IPS-15b (cell line): Measurements from ENCODE around the gene PRKN.

Source experiments
- H3K27me3 ChIP-seq: one replicate; pipeline ENCODE4 v1.6.1; 2013; ENCODE audit warnings: low read length; ENCODE audit not compliant: control insufficient read depth, insufficient read depth
- H3K36me3 ChIP-seq: one replicate; pipeline ENCODE4 v1.6.1; 2013; ENCODE audit warnings: low read length; ENCODE audit not compliant: control insufficient read depth, insufficient read depth
- H3K4me1 ChIP-seq: one replicate; pipeline ENCODE4 v1.6.1; 2013; ENCODE audit warnings: mild to moderate bottlenecking, low read length; ENCODE audit not compliant: control insufficient read depth, insufficient read depth
- H3K4me3 ChIP-seq: one replicate; pipeline ENCODE4 v1.5.1; 2013; ENCODE audit warnings: low read depth, low read length
- H3K9ac ChIP-seq: one replicate; pipeline ENCODE4 v1.6.1; 2013; ENCODE audit warnings: low read depth, mild to moderate bottlenecking, low read length
- H3K9me3 ChIP-seq: one replicate; pipeline ENCODE4 v1.6.1; 2013; ENCODE audit warnings: mild to moderate bottlenecking, low read length; ENCODE audit not compliant: control insufficient read depth, insufficient read depth

Gene PRKN

GRCh38 chr6:161436106-161436876 is 1291.3 kb downstream of the PRKN start:
- no peaks in the 10 kb centered on the region for H3K36me3 ChIP-seq
- no peaks in the 10 kb centered on the region for H3K9me3 ChIP-seq
- no peaks in the 10 kb centered on the region for H3K27me3 ChIP-seq
- no peak overlapping the region for H3K9ac ChIP-seq
- no peaks in the 10 kb centered on the region for H3K4me1 ChIP-seq
- H3K4me3 ChIP-seq = no peak overlapping the region

- Histone ChIP-seq H3K9ac (no peak overlapping the region), H3K36me3 (no peaks in the 10 kb centered on the region), H3K4me1 (no peaks in the 10 kb centered on the region), H3K4me3 (no peak overlapping the region), H3K27me3 (no peaks in the 10 kb centered on the region), H3K9me3 (no peaks in the 10 kb centered on the region)
Observed at GRCh38 chr6:161435748-161436070, 1291.9 kb downstream of the PRKN start.

- no peak overlapping the region for H3K9ac ChIP-seq
- H3K4me3 ChIP-seq = no peak overlapping the region
- H3K9me3 ChIP-seq = peaks cover 1% of the 10 kb centered on the region
Observed at GRCh38 chr6:161434921-161435747, 1292.4 kb downstream of the PRKN start.

GRCh38 chr6:161434350-161434749 is 1293.2 kb downstream of the PRKN start:
- Histone ChIP-seq H3K36me3 (no peaks in the 10 kb centered on the region), H3K27me3 (no peaks in the 10 kb centered on the region), H3K4me3 (no peak overlapping the region), H3K9ac (no peak overlapping the region), H3K4me1 (no peaks in the 10 kb centered on the region), H3K9me3 (peaks cover 9% of the 10 kb centered on the region)

More at GRCh38 chr6:161434921-161435747, 1292.4 kb downstream of the PRKN start:
- Histone ChIP-seq H3K27me3 (no peaks in the 10 kb centered on the region), H3K36me3 (no peaks in the 10 kb centered on the region), H3K4me1 (no peaks in the 10 kb centered on the region)

GRCh38 chr6:161432546-161432945 is 1295.0 kb downstream of the PRKN start:
- no peak overlapping the region for H3K4me3 ChIP-seq
- no peaks in the 10 kb centered on the region for H3K36me3 ChIP-seq
- no peak overlapping the region for H3K9ac ChIP-seq
- peaks cover 9% of the 10 kb centered on the region for H3K9me3 ChIP-seq
- no peaks in the 10 kb centered on the region for H3K4me1 ChIP-seq
- H3K27me3 ChIP-seq = no peaks in the 10 kb centered on the region

- no peaks in the 10 kb centered on the region for H3K27me3 ChIP-seq
- no peaks in the 10 kb centered on the region for H3K4me1 ChIP-seq
- H3K36me3 ChIP-seq = no peaks in the 10 kb centered on the region
- H3K4me3 ChIP-seq = no peak overlapping the region
- peaks cover 9% of the 10 kb centered on the region for H3K9me3 ChIP-seq
- H3K9ac ChIP-seq = no peak overlapping the region
Observed at GRCh38 chr6:161429921-161430490, 1297.6 kb downstream of the PRKN start.

- Histone ChIP-seq H3K4me3 (no peak overlapping the region), H3K9me3 (peaks cover under 1% of the 10 kb centered on the region), H3K36me3 (no peaks in the 10 kb centered on the region)
Observed at GRCh38 chr6:161424421-161424820, 1303.1 kb downstream of the PRKN start.

GRCh38 chr6:161422710-161423680 is 1304.6 kb downstream of the PRKN start:
- H3K9ac ChIP-seq = no peak overlapping the region
- no peaks in the 10 kb centered on the region for H3K36me3 ChIP-seq
- no peaks in the 10 kb centered on the region for H3K27me3 ChIP-seq
- H3K4me1 ChIP-seq = no peaks in the 10 kb centered on the region
- no peak overlapping the region for H3K4me3 ChIP-seq
- H3K9me3 ChIP-seq = no peaks in the 10 kb centered on the region

More at GRCh38 chr6:161424421-161424820, 1303.1 kb downstream of the PRKN start:
- H3K4me1 ChIP-seq = no peaks in the 10 kb centered on the region
- no peak overlapping the region for H3K9ac ChIP-seq
- H3K27me3 ChIP-seq = no peaks in the 10 kb centered on the region

- H3K4me3 ChIP-seq = no peak overlapping the region
- H3K9me3 ChIP-seq = no peaks in the 10 kb centered on the region
- H3K9ac ChIP-seq = no peak overlapping the region
- no peaks in the 10 kb centered on the region for H3K36me3 ChIP-seq
- H3K27me3 ChIP-seq = no peaks in the 10 kb centered on the region
- peaks cover 3% of the 10 kb centered on the region for H3K4me1 ChIP-seq
Observed at GRCh38 chr6:161418463-161418945, 1309.1 kb downstream of the PRKN start.

GRCh38 chr6:161417717-161418462 is 1309.7 kb downstream of the PRKN start:
- Histone ChIP-seq H3K4me1 (peaks cover 3% of the 10 kb centered on the region), H3K9me3 (no peaks in the 10 kb centered on the region), H3K9ac (no peak overlapping the region), H3K36me3 (no peaks in the 10 kb centered on the region), H3K27me3 (no peaks in the 10 kb centered on the region), H3K4me3 (no peak overlapping the region)
